ENCODE results near the gene COBL.

The COBL gene

GRCh38 chr7:51027106-51027934 lies 289.3 kb downstream of the COBL start:
- H3K4me3 ChIP-seq (ENCODE audit: low read length): no peak overlapping the region
- no peak for TF ChIP-seq CTCF (IDR thresholded peaks at IDR 0.05; ENCODE audit: insufficient read depth, low read depth, low read length, missing control alignments)
- no peak for DNase-seq (ENCODE audit: low read depth)

DNA sequence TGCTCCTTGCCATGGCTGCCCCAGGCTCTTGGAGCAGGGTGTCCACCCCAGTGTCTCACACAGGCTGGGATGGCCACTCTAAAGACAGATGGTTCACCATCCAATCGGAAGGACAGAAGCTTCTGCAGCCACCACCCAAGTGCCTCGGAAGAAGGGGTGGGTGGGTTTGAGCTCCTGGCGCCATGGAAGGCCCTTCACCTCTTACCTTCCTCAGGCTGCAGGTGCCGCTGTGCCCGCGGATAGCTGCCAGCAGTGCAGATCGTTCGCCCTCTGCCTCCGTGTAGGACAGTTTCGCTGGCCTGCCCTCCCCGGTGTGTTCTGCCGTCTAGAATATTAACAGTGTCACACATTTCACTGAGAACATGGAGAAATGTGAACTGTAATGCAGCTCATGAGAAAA lies 290.3 kb downstream of the COBL start:
- no peak for TF ChIP-seq CTCF (IDR thresholded peaks at IDR 0.05; ENCODE audit: insufficient read depth, low read depth, low read length, missing control alignments)
- DNase-seq (ENCODE audit: low read depth): no peak
- H3K4me3 ChIP-seq (ENCODE audit: low read length): no peak overlapping the region

DNA sequence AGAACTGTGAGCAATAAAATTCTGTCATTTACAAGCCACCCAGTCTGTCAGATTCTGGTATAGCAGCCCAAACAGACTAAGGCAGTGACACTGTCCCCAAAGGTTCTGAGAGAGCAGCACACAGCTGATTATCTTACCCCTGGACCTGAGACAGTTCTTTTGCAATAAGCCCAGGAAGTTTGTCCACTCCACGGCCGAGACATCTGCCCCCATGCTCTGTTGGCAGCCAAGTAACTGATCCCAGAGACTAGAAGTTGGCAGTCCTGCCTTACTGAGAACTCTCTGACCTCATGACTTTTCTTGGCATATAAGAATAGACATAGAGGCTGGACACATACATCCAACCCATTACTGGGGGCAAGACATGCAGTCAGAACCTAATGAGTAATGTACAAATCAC lies 290.9 kb downstream of the COBL start:
- H3K4me3 ChIP-seq (ENCODE audit: low read length): no peak overlapping the region
- DNase-seq (ENCODE audit: low read depth): no peak
- TF ChIP-seq CTCF (IDR thresholded peaks at IDR 0.05; ENCODE audit: insufficient read depth, low read depth, low read length, missing control alignments): no peak

DNA sequence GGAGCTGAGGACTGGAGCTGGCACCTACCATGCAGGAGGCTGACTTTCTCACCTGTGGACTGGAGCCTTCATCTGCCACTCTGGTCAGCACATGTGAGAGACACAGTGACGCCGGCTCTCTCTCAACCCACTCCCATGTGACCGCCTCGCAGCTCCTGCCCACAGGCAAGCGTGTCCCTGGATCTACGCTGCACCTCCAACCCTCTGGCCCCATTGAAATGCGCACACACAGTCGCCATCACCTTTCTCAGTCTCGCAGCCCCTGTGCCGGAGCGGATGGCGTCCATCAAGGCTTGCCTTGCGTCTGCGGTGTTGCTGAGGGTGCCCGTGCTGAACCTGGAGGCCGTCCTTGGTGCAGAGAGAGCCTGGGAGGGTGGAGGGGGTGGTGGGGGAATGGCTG lies 291.7 kb downstream of the COBL start:
- no peak for TF ChIP-seq CTCF (IDR thresholded peaks at IDR 0.05; ENCODE audit: insufficient read depth, low read depth, low read length, missing control alignments)

GRCh38 chr7:51023547-51023946 lies 293.1 kb downstream of the COBL start:
- H3K4me3 ChIP-seq (ENCODE audit: low read length): no peak overlapping the region
- DNase-seq (ENCODE audit: low read depth): no peak

More for the DNA sequence above, 291.7 kb downstream of the COBL start:
- no peak for DNase-seq (ENCODE audit: low read depth)
- no peak overlapping the region for H3K4me3 ChIP-seq (ENCODE audit: low read length)

DNA sequence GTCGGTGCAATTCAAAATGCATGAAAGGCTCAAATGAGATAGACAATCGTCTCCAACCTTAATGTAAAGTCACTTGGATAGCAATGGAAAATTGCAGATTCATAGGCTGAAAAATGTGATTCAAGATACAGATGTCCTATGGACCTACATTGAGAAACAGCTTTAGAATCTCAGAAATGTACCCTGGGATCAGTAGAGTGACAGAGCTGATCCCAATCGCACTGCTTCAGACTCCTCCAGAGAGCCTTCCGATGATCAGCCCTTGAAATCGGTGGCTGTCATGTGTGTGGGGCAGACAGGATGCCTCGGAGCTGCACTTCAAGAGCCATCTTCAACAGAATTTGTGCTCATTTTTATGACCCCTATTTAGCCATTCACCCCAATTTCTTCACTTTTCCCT lies 293.8 kb downstream of the COBL start:
- no peak overlapping the region for H3K4me3 ChIP-seq (ENCODE audit: low read length)
- no peak for TF ChIP-seq CTCF (IDR thresholded peaks at IDR 0.05; ENCODE audit: insufficient read depth, low read depth, low read length, missing control alignments)
- no peak for DNase-seq (ENCODE audit: low read depth)

More at GRCh38 chr7:51023547-51023946, 293.1 kb downstream of the COBL start:
- no peak for TF ChIP-seq CTCF (IDR thresholded peaks at IDR 0.05; ENCODE audit: insufficient read depth, low read depth, low read length, missing control alignments)
